GM12878 (cell line): ENCODE measurements around the gene SAMD1. TPM values are rescaled to one million over a fixed set of nuclear protein-coding genes. Genes with fewer than 3 reads are reported as not detected.

Experiments used
- BCL11A ChIP-seq: IDR thresholded peaks from 2 replicates; pipeline ENCODE4 v1.6.1; 2011; ENCODE audit warnings: low read depth, low read length
- CBFB ChIP-seq: IDR thresholded peaks from 2 replicates; pipeline ENCODE4 v1.6.1; 2016; ENCODE audit warnings: antibody characterized with exemption, low read depth
- IKZF2 ChIP-seq, 2 experiments: fragments of 450-650 bp; IDR thresholded peaks; 2 replicates each; pipeline ENCODE4 v1.6.1; 2017; ENCODE audit warnings: mild to moderate bottlenecking in 2 of 2, moderate library complexity in 2 of 2
- KDM1A ChIP-seq: fragments of 200-600 bp; sonication (generic); IDR thresholded peaks from 2 replicates; pipeline ENCODE4 v1.6.1; 2016; ENCODE audit warnings: borderline replicate concordance
- NBN ChIP-seq: fragments of 450-650 bp; IDR thresholded peaks from 2 replicates; pipeline ENCODE4 v1.6.1; 2016
- NR2F1 ChIP-seq: fragments of 450-650 bp; conservative IDR thresholded peaks from 2 replicates; pipeline ENCODE4 v1.6.1; 2017; ENCODE audit warnings: mild to moderate bottlenecking
- SPI1 ChIP-seq: IDR thresholded peaks from 2 replicates; pipeline ENCODE4 v1.6.1; 2011; ENCODE audit warnings: low read depth, mild to moderate bottlenecking, low read length, moderate library complexity, borderline replicate concordance; ENCODE audit not compliant: insufficient read depth
- STAT1 ChIP-seq: fragments of 450-650 bp; conservative IDR thresholded peaks from 2 replicates; pipeline ENCODE4 v1.6.1; 2014; ENCODE audit warnings: antibody characterized with exemption, mild to moderate bottlenecking
- TBL1XR1 ChIP-seq: IDR thresholded peaks from 2 replicates; pipeline ENCODE4 v1.6.1; 2012; ENCODE audit warnings: low read depth, low read length, improper control_type of control experiment
- ZZZ3 ChIP-seq: IDR thresholded peaks from 2 replicates; pipeline ENCODE4 v1.6.1; 2011; ENCODE audit warnings: low read depth; ENCODE audit not compliant: control insufficient read depth, insufficient read length
- polyA plus RNA-seq, 11 experiments: library from polyadenylated mRNA; depleted of rRNA in 4 of 11; unstranded in 6 of 11; stranded (reverse) in 5 of 11; fragments of >200 nt; fragmentation: Nextera tagmentation in 4 of 11; fragmentation: Illumina TruSeq in 1 of 11; extraction: Ambion mirVana in 4 of 11; extraction: Trizol in 1 of 11; gene quantifications; 1 replicate in 1 of 11; 2 replicates in 10 of 11; pipeline versions ENCODE4 v1.2.1 to v1.2.3, GENCODE V29; 2011 to 2016; ENCODE audit warnings: inconsistent platforms in 2 of 11, missing spikeins in 2 of 11, low read depth in 1 of 11
- total RNA-seq, 4 experiments: library from RNA; depleted of rRNA in 3 of 4; stranded (reverse); fragments of >200 nt in 3 of 4; fragmentation: Illumina TruSeq in 1 of 4; extraction: Trizol in 1 of 4; gene quantifications; 2 replicates each; pipeline versions ENCODE4 v1.2.1 to v1.2.3, GENCODE V29; 2013 to 2021
- TF ChIP-seq, protein P1 (sequence below): fragments of 450-650 bp; IDR thresholded peaks from 2 replicates; pipeline ENCODE4 v1.6.1; 2017; ENCODE audit warnings: mild to moderate bottlenecking, moderate library complexity
- TF ChIP-seq, protein P2 (sequence below): IDR thresholded peaks from 2 replicates; pipeline ENCODE4 v1.6.1; 2011; ENCODE audit warnings: borderline replicate concordance, low read depth, mild to moderate bottlenecking, moderate library complexity, mixed read lengths, low read length; ENCODE audit not compliant: insufficient read depth; ENCODE audit errors: extremely low read length
- TF ChIP-seq, protein P3 (sequence below): fragments of 450-650 bp; IDR thresholded peaks from 2 replicates; pipeline ENCODE4 v1.6.1; 2014; ENCODE audit warnings: mild to moderate bottlenecking
- TF ChIP-seq, protein P4 (sequence below): IDR thresholded peaks from 2 replicates; pipeline ENCODE4 v1.6.1; 2012; ENCODE audit warnings: mild to moderate bottlenecking, low read depth, low read length

Gene SAMD1
- total and polyA plus RNA-seq, 10 of the 15 experiments (the other 5 are each of a cell fraction or from before 2014, with no cell fraction given) = 3.0 to 71.7 (median 19.3) TPM

DNA sequence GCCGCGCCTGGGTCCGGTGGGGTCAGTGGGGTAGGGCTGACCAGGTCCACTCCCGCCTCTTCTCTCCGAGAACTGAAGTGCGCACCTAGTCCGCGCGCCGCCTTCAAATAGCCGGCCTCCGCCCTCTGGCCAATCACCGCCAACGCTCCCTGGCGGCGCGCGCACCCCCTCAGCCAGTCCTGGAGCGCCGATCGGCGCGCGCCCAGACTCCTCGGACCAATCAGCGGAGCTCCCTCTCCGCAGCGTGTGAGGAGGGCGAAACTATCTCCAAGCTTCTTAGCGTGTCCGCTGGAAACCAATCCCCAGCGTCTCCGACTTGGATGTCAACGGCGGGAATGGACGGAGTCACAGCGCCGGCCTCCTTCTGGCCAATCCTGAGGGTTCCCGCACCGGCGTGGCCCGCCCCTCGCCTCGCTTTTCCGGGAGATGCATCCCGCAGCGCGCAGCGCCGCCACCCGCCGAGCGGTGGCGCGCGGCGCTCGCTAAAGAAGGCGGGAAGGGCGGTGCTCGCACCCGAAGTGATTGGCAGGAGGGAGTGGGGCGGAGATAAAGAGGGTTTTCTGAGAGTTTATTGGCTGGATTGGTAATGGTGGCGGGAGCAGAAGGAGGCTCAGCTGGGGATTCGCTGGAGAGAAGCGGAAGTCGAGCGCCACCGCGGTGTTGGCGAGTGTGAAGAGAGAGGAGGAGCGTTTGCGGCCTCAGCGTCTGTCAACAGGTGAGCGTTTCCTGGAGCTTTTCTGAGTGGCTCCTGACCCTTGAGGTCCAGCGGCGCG is 46.1 kb upstream of the SAMD1 start, which contains the start of gene ASF1B (continued):
- TF ChIP-seq, protein P1, sequence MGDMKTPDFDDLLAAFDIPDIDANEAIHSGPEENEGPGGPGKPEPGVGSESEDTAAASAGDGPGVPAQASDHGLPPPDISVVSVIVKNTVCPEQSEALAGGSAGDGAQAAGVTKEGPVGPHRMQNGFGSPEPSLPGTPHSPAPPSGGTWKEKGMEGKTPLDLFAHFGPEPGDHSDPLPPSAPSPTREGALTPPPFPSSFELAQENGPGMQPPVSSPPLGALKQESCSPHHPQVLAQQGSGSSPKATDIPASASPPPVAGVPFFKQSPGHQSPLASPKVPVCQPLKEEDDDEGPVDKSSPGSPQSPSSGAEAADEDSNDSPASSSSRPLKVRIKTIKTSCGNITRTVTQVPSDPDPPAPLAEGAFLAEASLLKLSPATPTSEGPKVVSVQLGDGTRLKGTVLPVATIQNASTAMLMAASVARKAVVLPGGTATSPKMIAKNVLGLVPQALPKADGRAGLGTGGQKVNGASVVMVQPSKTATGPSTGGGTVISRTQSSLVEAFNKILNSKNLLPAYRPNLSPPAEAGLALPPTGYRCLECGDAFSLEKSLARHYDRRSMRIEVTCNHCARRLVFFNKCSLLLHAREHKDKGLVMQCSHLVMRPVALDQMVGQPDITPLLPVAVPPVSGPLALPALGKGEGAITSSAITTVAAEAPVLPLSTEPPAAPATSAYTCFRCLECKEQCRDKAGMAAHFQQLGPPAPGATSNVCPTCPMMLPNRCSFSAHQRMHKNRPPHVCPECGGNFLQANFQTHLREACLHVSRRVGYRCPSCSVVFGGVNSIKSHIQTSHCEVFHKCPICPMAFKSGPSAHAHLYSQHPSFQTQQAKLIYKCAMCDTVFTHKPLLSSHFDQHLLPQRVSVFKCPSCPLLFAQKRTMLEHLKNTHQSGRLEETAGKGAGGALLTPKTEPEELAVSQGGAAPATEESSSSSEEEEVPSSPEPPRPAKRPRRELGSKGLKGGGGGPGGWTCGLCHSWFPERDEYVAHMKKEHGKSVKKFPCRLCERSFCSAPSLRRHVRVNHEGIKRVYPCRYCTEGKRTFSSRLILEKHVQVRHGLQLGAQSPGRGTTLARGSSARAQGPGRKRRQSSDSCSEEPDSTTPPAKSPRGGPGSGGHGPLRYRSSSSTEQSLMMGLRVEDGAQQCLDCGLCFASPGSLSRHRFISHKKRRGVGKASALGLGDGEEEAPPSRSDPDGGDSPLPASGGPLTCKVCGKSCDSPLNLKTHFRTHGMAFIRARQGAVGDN = no peak
- no peak; the same call in 1 of the 2 replicates for TF ChIP-seq NR2F1
- TF ChIP-seq CBFB = no peak
- TF ChIP-seq ZZZ3 = no peak
- TF ChIP-seq SPI1 = peak; percentile 68; the same call in 1 of the 2 replicates
- TF ChIP-seq STAT1 = no peak
- TF ChIP-seq IKZF2 (IDR thresholded peaks at IDR 0.05) = no peak; a peak in 1 of 4 replicates
- TF ChIP-seq NBN = no peak
- TF ChIP-seq BCL11A = no peak
- TF ChIP-seq, protein P2, sequence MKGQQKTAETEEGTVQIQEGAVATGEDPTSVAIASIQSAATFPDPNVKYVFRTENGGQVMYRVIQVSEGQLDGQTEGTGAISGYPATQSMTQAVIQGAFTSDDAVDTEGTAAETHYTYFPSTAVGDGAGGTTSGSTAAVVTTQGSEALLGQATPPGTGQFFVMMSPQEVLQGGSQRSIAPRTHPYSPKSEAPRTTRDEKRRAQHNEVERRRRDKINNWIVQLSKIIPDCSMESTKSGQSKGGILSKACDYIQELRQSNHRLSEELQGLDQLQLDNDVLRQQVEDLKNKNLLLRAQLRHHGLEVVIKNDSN = no peak
- TF ChIP-seq, protein P3, sequence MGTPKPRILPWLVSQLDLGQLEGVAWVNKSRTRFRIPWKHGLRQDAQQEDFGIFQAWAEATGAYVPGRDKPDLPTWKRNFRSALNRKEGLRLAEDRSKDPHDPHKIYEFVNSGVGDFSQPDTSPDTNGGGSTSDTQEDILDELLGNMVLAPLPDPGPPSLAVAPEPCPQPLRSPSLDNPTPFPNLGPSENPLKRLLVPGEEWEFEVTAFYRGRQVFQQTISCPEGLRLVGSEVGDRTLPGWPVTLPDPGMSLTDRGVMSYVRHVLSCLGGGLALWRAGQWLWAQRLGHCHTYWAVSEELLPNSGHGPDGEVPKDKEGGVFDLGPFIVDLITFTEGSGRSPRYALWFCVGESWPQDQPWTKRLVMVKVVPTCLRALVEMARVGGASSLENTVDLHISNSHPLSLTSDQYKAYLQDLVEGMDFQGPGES = peak; percentile 83
- 0 out of 2 replicates have a peak, but pooled peaks have one; percentile 54 for TF ChIP-seq TBL1XR1
- TF ChIP-seq, protein P4, sequence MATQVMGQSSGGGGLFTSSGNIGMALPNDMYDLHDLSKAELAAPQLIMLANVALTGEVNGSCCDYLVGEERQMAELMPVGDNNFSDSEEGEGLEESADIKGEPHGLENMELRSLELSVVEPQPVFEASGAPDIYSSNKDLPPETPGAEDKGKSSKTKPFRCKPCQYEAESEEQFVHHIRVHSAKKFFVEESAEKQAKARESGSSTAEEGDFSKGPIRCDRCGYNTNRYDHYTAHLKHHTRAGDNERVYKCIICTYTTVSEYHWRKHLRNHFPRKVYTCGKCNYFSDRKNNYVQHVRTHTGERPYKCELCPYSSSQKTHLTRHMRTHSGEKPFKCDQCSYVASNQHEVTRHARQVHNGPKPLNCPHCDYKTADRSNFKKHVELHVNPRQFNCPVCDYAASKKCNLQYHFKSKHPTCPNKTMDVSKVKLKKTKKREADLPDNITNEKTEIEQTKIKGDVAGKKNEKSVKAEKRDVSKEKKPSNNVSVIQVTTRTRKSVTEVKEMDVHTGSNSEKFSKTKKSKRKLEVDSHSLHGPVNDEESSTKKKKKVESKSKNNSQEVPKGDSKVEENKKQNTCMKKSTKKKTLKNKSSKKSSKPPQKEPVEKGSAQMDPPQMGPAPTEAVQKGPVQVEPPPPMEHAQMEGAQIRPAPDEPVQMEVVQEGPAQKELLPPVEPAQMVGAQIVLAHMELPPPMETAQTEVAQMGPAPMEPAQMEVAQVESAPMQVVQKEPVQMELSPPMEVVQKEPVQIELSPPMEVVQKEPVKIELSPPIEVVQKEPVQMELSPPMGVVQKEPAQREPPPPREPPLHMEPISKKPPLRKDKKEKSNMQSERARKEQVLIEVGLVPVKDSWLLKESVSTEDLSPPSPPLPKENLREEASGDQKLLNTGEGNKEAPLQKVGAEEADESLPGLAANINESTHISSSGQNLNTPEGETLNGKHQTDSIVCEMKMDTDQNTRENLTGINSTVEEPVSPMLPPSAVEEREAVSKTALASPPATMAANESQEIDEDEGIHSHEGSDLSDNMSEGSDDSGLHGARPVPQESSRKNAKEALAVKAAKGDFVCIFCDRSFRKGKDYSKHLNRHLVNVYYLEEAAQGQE = no peak
- no peak for TF ChIP-seq KDM1A
